ENCODE measurements around the gene MACROD2.
"Not testable (repeated sequence)": the region's sequence is repeated elsewhere in the genome, so short reads cannot be mapped to it uniquely, and the experiment has no call there.

The MACROD2 gene

DNA sequence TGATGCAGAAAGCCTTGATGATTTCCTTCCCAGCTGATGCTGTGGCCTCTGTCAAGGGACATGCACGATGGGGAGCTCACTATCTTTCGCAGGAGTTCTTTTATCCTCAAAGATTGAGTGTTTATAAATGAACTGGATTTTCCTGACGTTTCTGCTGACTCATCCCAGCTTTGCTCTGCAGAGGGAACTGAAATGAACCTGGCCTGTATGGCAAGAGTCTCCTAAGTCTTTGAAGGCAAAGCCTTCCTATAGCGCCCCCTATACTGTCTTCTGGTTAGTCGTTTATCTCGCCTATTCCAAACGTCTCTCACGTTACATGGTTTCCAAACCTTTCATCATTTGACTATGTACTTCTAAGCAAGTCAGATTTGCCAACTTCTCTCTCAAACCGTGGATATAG is 2012.6 kb downstream of the MACROD2 start:
- CTCF ChIA-PET = no interaction called here
- POLR2A ChIA-PET (ENCODE audit: low non-redundant PET) = no interaction called here
- TF ChIP-seq, protein P1, sequence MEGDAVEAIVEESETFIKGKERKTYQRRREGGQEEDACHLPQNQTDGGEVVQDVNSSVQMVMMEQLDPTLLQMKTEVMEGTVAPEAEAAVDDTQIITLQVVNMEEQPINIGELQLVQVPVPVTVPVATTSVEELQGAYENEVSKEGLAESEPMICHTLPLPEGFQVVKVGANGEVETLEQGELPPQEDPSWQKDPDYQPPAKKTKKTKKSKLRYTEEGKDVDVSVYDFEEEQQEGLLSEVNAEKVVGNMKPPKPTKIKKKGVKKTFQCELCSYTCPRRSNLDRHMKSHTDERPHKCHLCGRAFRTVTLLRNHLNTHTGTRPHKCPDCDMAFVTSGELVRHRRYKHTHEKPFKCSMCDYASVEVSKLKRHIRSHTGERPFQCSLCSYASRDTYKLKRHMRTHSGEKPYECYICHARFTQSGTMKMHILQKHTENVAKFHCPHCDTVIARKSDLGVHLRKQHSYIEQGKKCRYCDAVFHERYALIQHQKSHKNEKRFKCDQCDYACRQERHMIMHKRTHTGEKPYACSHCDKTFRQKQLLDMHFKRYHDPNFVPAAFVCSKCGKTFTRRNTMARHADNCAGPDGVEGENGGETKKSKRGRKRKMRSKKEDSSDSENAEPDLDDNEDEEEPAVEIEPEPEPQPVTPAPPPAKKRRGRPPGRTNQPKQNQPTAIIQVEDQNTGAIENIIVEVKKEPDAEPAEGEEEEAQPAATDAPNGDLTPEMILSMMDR (conservative IDR thresholded peaks at IDR 0.05; ENCODE audit: low read depth) = no peak
- H3K27ac ChIP-seq = no peak overlapping the region
- DNase-seq (ENCODE audit: low spot score) = no peak

DNA sequence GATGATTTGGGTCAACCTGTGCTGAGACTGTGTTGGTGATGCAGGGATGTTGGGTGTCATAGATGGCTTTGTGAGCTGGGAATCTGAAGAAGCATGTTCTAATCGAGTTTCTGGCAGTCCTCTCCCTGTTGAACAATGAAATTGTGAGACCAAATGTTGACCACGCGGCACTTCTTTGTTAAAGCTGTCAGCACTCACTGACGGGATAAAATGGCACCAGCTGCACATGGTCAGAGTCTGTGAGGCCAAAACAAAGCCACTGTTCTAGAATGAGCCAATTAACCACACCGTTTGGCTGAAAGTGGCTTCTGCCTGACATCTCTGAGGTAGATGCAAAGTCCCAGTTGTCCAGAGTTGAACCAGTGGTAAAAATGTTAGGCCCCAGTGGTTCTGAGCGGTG is 2015.7 kb downstream of the MACROD2 start:
- ChIA-PET CTCF (no interaction called here), POLR2A (ENCODE audit: low non-redundant PET) (no interaction called here)
- TF ChIP-seq, protein P1 (conservative IDR thresholded peaks at IDR 0.05; ENCODE audit: low read depth) = no peak
- H3K27ac ChIP-seq = no peak overlapping the region
- no peak for DNase-seq (ENCODE audit: low spot score)

GRCh38 chr20:16011519-16011918 is 2016.2 kb downstream of the MACROD2 start:
- DNase-seq (ENCODE audit: low spot score) = no peak
- CTCF ChIA-PET = no interaction called here
- POLR2A ChIA-PET (ENCODE audit: low non-redundant PET) = no interaction called here

GRCh38 chr20:16012934-16013333 is 2017.6 kb downstream of the MACROD2 start:
- DNase-seq (ENCODE audit: low spot score); H3K27ac ChIP-seq; CTCF ChIA-PET; POLR2A ChIA-PET (ENCODE audit: low non-redundant PET): not testable (repeated sequence)

More at GRCh38 chr20:16011519-16011918, 2016.2 kb downstream of the MACROD2 start:
- TF ChIP-seq, protein P1 (conservative IDR thresholded peaks at IDR 0.05; ENCODE audit: low read depth) = no peak
- H3K27ac ChIP-seq = no peak overlapping the region

- DNase-seq (ENCODE audit: low spot score) = no peak
- TF ChIP-seq, protein P1 (conservative IDR thresholded peaks at IDR 0.05; ENCODE audit: low read depth) = no peak
- POLR2A ChIA-PET (ENCODE audit: low non-redundant PET) = no interaction called here
Observed at GRCh38 chr20:16013631-16014030, 2018.3 kb downstream of the MACROD2 start.

DNA sequence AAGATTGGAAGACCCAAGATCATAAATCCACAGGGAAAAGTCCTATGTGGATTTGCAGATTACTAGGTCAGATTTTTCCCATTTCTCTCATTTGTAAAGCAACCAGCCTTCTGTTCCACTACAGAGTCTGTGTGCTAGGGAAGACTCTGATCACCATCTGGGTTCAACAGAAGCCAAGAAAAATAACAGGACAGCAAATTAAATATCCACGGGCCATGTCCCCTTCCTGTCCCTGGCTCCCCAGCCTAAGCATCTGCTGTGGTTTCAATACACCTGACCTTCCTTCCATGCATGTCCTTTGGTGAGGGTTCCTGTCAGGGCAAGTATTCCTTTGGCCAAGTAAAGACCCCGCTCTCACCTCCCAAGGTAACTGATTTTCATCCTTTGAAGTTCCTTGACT is 2019.1 kb downstream of the MACROD2 start:
- H3K27ac ChIP-seq = no peak overlapping the region
- ChIA-PET POLR2A (ENCODE audit: low non-redundant PET) (no interaction called here), CTCF (interaction anchor here (0.7 kb wide), 1 partner anchor 101 kb away, joined by 3 read pairs; no protein-coding TSS in a partner anchor)
- TF ChIP-seq, protein P1 (conservative IDR thresholded peaks at IDR 0.05; ENCODE audit: low read depth) = no peak
- no peak for DNase-seq (ENCODE audit: low spot score)

More at GRCh38 chr20:16013631-16014030, 2018.3 kb downstream of the MACROD2 start:
- H3K27ac ChIP-seq = no peak overlapping the region
- CTCF ChIA-PET = interaction anchor here (0.7 kb wide), 1 partner anchor 312 kb away, joined by 3 read pairs; no protein-coding TSS in a partner anchor

- TF ChIP-seq, protein P1 (conservative IDR thresholded peaks at IDR 0.05; ENCODE audit: low read depth) = no peak
- H3K27ac ChIP-seq = no peak overlapping the region
- POLR2A ChIA-PET (ENCODE audit: low non-redundant PET) = no interaction called here
- no peak for DNase-seq (ENCODE audit: low spot score)
- CTCF ChIA-PET = interaction anchor here (0.6 kb wide), 1 partner anchor 12 kb away, joined by 3 read pairs; no protein-coding TSS in a partner anchor
Observed at GRCh38 chr20:16017656-16018055, 2022.3 kb downstream of the MACROD2 start.
